Measurements from ENCODE around the gene GGTLC2.
"Not testable (repeated sequence)": the region's sequence is repeated elsewhere in the genome, so short reads cannot be mapped to it uniquely, and the experiment has no call there.

Gene GGTLC2

GRCh38 chr22:22683668-22684361 lies 39.4 kb downstream of the GGTLC2 start:
- Histone ChIP-seq H3K4me2 (ENCODE audit: low read depth, low read length) (no peak overlapping the region), H3K4me1 (ENCODE audit: low read length) (peaks cover 36% of the 10 kb centered on the region), H3K27ac (ENCODE audit: low read length) (no peak overlapping the region), H3K9ac (ENCODE audit: low read length) (no peak overlapping the region), H3K36me3 (replicated peaks; ENCODE audit: insufficient read depth, low read length) (no peaks in the 10 kb centered on the region), H3K79me2 (ENCODE audit: low read length) (no peaks in the 10 kb centered on the region), H3K27me3 (replicated peaks; ENCODE audit: insufficient read depth, low read length) (no peaks in the 10 kb centered on the region), H3K9me3 (replicated peaks; ENCODE audit: insufficient read depth, low read length) (no peaks in the 10 kb centered on the region), H3K4me3 (ENCODE audit: low read length) (no peak overlapping the region), H4K20me1 (ENCODE audit: insufficient read depth, low read length) (no peaks in the 10 kb centered on the region), H3F3A (ENCODE audit: insufficient read depth, low read length) (peaks cover 28% of the 10 kb centered on the region), H3K9me2 (replicated peaks; ENCODE audit: insufficient read depth, low read length) (no peaks in the 10 kb centered on the region), H2AFZ (ENCODE audit: low read length) (no peak overlapping the region)
- TF ChIP-seq CTCF (IDR thresholded peaks at IDR 0.05; ENCODE audit: low read length) (no peak), EZH2 (optimal IDR thresholded peaks at IDR 0.05; ENCODE audit: low read depth, low read length) (no peak)
- DNase-seq = no peak

GRCh38 chr22:22684580-22685561 lies 40.5 kb downstream of the GGTLC2 start:
- H3K9me2 ChIP-seq (replicated peaks; ENCODE audit: insufficient read depth, low read length) = no peaks in the 10 kb centered on the region

GRCh38 chr22:22685586-22685985 lies 41.2 kb downstream of the GGTLC2 start:
- Histone ChIP-seq H3K9ac (ENCODE audit: low read length) (peak overlapping the region; percentile 52; the same call in 1 of the 2 replicates), H3F3A (ENCODE audit: insufficient read depth, low read length) (peaks cover 28% of the 10 kb centered on the region), H3K79me2 (ENCODE audit: low read length) (no peaks in the 10 kb centered on the region), H4K20me1 (ENCODE audit: insufficient read depth, low read length) (no peaks in the 10 kb centered on the region), H3K4me2 (ENCODE audit: low read depth, low read length) (peak overlapping the region; percentile 72), H3K36me3 (replicated peaks; ENCODE audit: insufficient read depth, low read length) (no peaks in the 10 kb centered on the region), H3K9me2 (replicated peaks; ENCODE audit: insufficient read depth, low read length) (no peaks in the 10 kb centered on the region), H3K4me1 (ENCODE audit: low read length) (peaks cover 36% of the 10 kb centered on the region), H3K4me3 (ENCODE audit: low read length) (no peak overlapping the region), H3K9me3 (replicated peaks; ENCODE audit: insufficient read depth, low read length) (no peaks in the 10 kb centered on the region), H2AFZ (ENCODE audit: low read length) (no peak overlapping the region), H3K27ac (ENCODE audit: low read length) (peak overlapping the region; percentile 91), H3K27me3 (replicated peaks; ENCODE audit: insufficient read depth, low read length) (no peaks in the 10 kb centered on the region)
- TF ChIP-seq EZH2 (optimal IDR thresholded peaks at IDR 0.05; ENCODE audit: low read depth, low read length) (no peak), CTCF (IDR thresholded peaks at IDR 0.05; ENCODE audit: low read length) (no peak), EZH2phosphoT487 (IDR thresholded peaks at IDR 0.05; ENCODE audit: low read length) (no peak)
- DNase-seq = no peak

More at GRCh38 chr22:22684580-22685561, 40.5 kb downstream of the GGTLC2 start:
- H2AFZ ChIP-seq (ENCODE audit: low read length) = no peak overlapping the region
- H3K27me3 ChIP-seq (replicated peaks; ENCODE audit: insufficient read depth, low read length) = no peaks in the 10 kb centered on the region
- peak overlapping the region; percentile 91 for H3K27ac ChIP-seq (ENCODE audit: low read length)
- H3F3A ChIP-seq (ENCODE audit: insufficient read depth, low read length) = peaks cover 28% of the 10 kb centered on the region
- H4K20me1 ChIP-seq (ENCODE audit: insufficient read depth, low read length) = no peaks in the 10 kb centered on the region
- H3K4me3 ChIP-seq (ENCODE audit: low read length) = no peak overlapping the region
- H3K4me1 ChIP-seq (ENCODE audit: low read length) = peaks cover 36% of the 10 kb centered on the region
- H3K9me3 ChIP-seq (replicated peaks; ENCODE audit: insufficient read depth, low read length) = no peaks in the 10 kb centered on the region
- H3K4me2 ChIP-seq (ENCODE audit: low read depth, low read length) = peak overlapping the region; percentile 72
- H3K79me2 ChIP-seq (ENCODE audit: low read length) = no peaks in the 10 kb centered on the region
- TF ChIP-seq CTCF (IDR thresholded peaks at IDR 0.05; ENCODE audit: low read length) (peak; percentile 87), EZH2 (optimal IDR thresholded peaks at IDR 0.05; ENCODE audit: low read depth, low read length) (no peak)
- H3K9ac ChIP-seq (ENCODE audit: low read length) = peak overlapping the region; percentile 52; the same call in 1 of the 2 replicates
- DNase-seq = peak; percentile 87
- no peaks in the 10 kb centered on the region for H3K36me3 ChIP-seq (replicated peaks; ENCODE audit: insufficient read depth, low read length)

- Histone ChIP-seq H3K4me2 (ENCODE audit: low read depth, low read length) (peak overlapping the region; percentile 72), H2AFZ (ENCODE audit: low read length) (peak overlapping the region; percentile 46; the same call in 1 of the 2 replicates), H3K9ac (ENCODE audit: low read length) (peak overlapping the region; percentile 34; the same call in 1 of the 2 replicates), H3K27ac (ENCODE audit: low read length) (peak overlapping the region; percentile 91), H3F3A (ENCODE audit: insufficient read depth, low read length) (peaks cover 28% of the 10 kb centered on the region), H3K4me3 (ENCODE audit: low read length) (0 out of 2 replicates have a peak overlapping the region, but pooled peaks have one; percentile 23), H3K4me1 (ENCODE audit: low read length) (peaks cover 36% of the 10 kb centered on the region)
- H4K20me1 ChIP-seq (ENCODE audit: insufficient read depth, low read length); H3K79me2 ChIP-seq (ENCODE audit: low read length); H3K9me3 ChIP-seq (replicated peaks; ENCODE audit: insufficient read depth, low read length); H3K27me3 ChIP-seq (replicated peaks; ENCODE audit: insufficient read depth, low read length); H3K36me3 ChIP-seq (replicated peaks; ENCODE audit: insufficient read depth, low read length); H3K9me2 ChIP-seq (replicated peaks; ENCODE audit: insufficient read depth, low read length): not testable (repeated sequence)
- DNase-seq = peak; percentile 85
Measured at GRCh38 chr22:22686202-22687115, 42.0 kb downstream of the GGTLC2 start.

Data from MM.1S (cell line).